Loucy (cell line): ENCODE measurements around the gene EFCAB3.

ENCODE experiments used
- H2AFZ ChIP-seq: fragments of 200-600 bp; sonication (generic); 2 replicates; pipeline ENCODE4 v1.6.0; 2016; ENCODE audit warnings: antibody characterized with exemption, mild to moderate bottlenecking, low read length, moderate library complexity
- H3F3A ChIP-seq: fragments of 200-600 bp; 2 replicates; pipeline ENCODE4 v1.6.0; 2016; ENCODE audit warnings: antibody characterized with exemption, low read depth, mild to moderate bottlenecking
- H3K27me3 ChIP-seq: fragments of 200-600 bp; sonication (generic); 2 replicates; pipeline ENCODE4 v1.6.1; 2014; ENCODE audit warnings: low read length, mild to moderate bottlenecking; ENCODE audit not compliant: insufficient read depth, poor library complexity, severe bottlenecking
- H3K36me3 ChIP-seq: fragments of 200-600 bp; sonication (generic); 2 replicates; pipeline ENCODE4 v1.6.1; 2016; ENCODE audit warnings: low read length; ENCODE audit not compliant: insufficient read depth
- H3K4me1 ChIP-seq: fragments of 200-600 bp; sonication (generic); 2 replicates; pipeline ENCODE4 v1.5.1; 2014; ENCODE audit warnings: low read length, mild to moderate bottlenecking; ENCODE audit not compliant: insufficient read depth, poor library complexity, severe bottlenecking
- H3K4me2 ChIP-seq: fragments of 200-600 bp; sonication (generic); 2 replicates; pipeline ENCODE4 v1.6.0; 2014; ENCODE audit warnings: antibody characterized with exemption, low read length, low read depth, mild to moderate bottlenecking; ENCODE audit not compliant: poor library complexity, severe bottlenecking
- H3K4me3 ChIP-seq: fragments of 200-600 bp; sonication (generic); 2 replicates; pipeline ENCODE4 v1.5.1; 2014; ENCODE audit warnings: low read length, mild to moderate bottlenecking, mixed read lengths; ENCODE audit not compliant: poor library complexity, severe bottlenecking
- H3K79me2 ChIP-seq: fragments of 200-600 bp; sonication (generic); 2 replicates; pipeline ENCODE4 v1.6.1; 2014; ENCODE audit warnings: low read length; ENCODE audit not compliant: insufficient read depth
- H3K9ac ChIP-seq: fragments of 200-600 bp; sonication (generic); 2 replicates; pipeline ENCODE4 v1.6.0; 2014; ENCODE audit warnings: mild to moderate bottlenecking, low read depth, low read length, moderate library complexity; ENCODE audit not compliant: poor library complexity, severe bottlenecking
- H3K9me2 ChIP-seq: fragments of 200-600 bp; sonication (generic); replicated peaks from 2 replicates; pipeline ENCODE4 v1.6.1; 2016; ENCODE audit warnings: low read depth, low read length, mixed read lengths
- H3K9me3 ChIP-seq: fragments of 200-600 bp; sonication (generic); 2 replicates; pipeline ENCODE4 v1.6.1; 2014; ENCODE audit warnings: mild to moderate bottlenecking, antibody characterized with exemption, low read length, low read depth; ENCODE audit not compliant: insufficient read depth
- H4K20me1 ChIP-seq: fragments of 200-600 bp; sonication (generic); 2 replicates; pipeline ENCODE4 v1.6.0; 2014; ENCODE audit warnings: antibody characterized with exemption, low read length, mild to moderate bottlenecking; ENCODE audit not compliant: insufficient read depth, poor library complexity, severe bottlenecking
- CTCF ChIP-seq: fragments of 200-600 bp; sonication (generic); conservative IDR thresholded peaks from 2 replicates; pipeline ENCODE4 v1.5.1; 2014; ENCODE audit warnings: mild to moderate bottlenecking, antibody characterized with exemption, low read length
- EZH2phosphoT487 ChIP-seq: fragments of 200-600 bp; IDR thresholded peaks from 2 replicates; pipeline ENCODE4 v1.6.1; 2018; ENCODE audit warnings: antibody characterized with exemption, mild to moderate bottlenecking, moderate library complexity, borderline replicate concordance

EFCAB3 gene

GRCh38 chr17:62380253-62380652 is at the start of gene EFCAB3:
Gene EFCAB3 (plus strand): TSS chr17:62380553. CDS start chr17:62382980, 2,427 bp downstream.
- Histone ChIP-seq H3K79me2 (no peaks in the 10 kb centered on the region), H4K20me1 (no peaks in the 10 kb centered on the region), H3K4me1 (no peaks in the 10 kb centered on the region), H2AFZ (no peak within 1 kb of the TSS), H3K9me2 (no peaks in the 10 kb centered on the region), H3K36me3 (no peaks in the 10 kb centered on the region), H3K9me3 (no peaks in the 10 kb centered on the region), H3K4me3 (no peak within 1 kb of the TSS), H3K4me2 (no peak within 1 kb of the TSS), H3F3A (no peaks in the 10 kb centered on the region), H3K9ac (no peak within 1 kb of the TSS), H3K27me3 (no peaks in the 10 kb centered on the region)
- no peak for TF ChIP-seq CTCF
- TF ChIP-seq EZH2phosphoT487: no peak

GRCh38 chr17:62336527-62336926 is 43.8 kb upstream of the EFCAB3 start:
- no peaks in the 10 kb centered on the region for H4K20me1 ChIP-seq
- H3K36me3 ChIP-seq: no peaks in the 10 kb centered on the region
- H3K9me2 ChIP-seq: no peaks in the 10 kb centered on the region
- no peak overlapping the region for H3K4me3 ChIP-seq
- H2AFZ ChIP-seq: no peak overlapping the region
- no peaks in the 10 kb centered on the region for H3K27me3 ChIP-seq
- no peaks in the 10 kb centered on the region for H3K4me1 ChIP-seq
- H3K9me3 ChIP-seq: peaks cover 5% of the 10 kb centered on the region; the same call in 1 of the 2 replicates
- no peak for TF ChIP-seq CTCF
- H3K79me2 ChIP-seq: no peaks in the 10 kb centered on the region
- no peaks in the 10 kb centered on the region for H3F3A ChIP-seq
- no peak overlapping the region for H3K4me2 ChIP-seq
- no peak overlapping the region for H3K9ac ChIP-seq

GRCh38 chr17:62343764-62344270 is 36.5 kb upstream of the EFCAB3 start:
- H3K4me2 ChIP-seq: no peak overlapping the region
- H3K4me3 ChIP-seq: no peak overlapping the region
- no peaks in the 10 kb centered on the region for H3K4me1 ChIP-seq
- H3K9me2 ChIP-seq: no peaks in the 10 kb centered on the region
- no peaks in the 10 kb centered on the region for H3K9me3 ChIP-seq
- H3K27me3 ChIP-seq: no peaks in the 10 kb centered on the region
- H3K9ac ChIP-seq: no peak overlapping the region
- no peak for TF ChIP-seq EZH2phosphoT487
- H3K36me3 ChIP-seq: no peaks in the 10 kb centered on the region
- no peaks in the 10 kb centered on the region for H3F3A ChIP-seq
- no peaks in the 10 kb centered on the region for H3K79me2 ChIP-seq
- no peak overlapping the region for H2AFZ ChIP-seq
- no peaks in the 10 kb centered on the region for H4K20me1 ChIP-seq

GRCh38 chr17:62351176-62351575 is 29.2 kb upstream of the EFCAB3 start:
- TF ChIP-seq EZH2phosphoT487: no peak
- no peak for TF ChIP-seq CTCF
- no peaks in the 10 kb centered on the region for H3K4me1 ChIP-seq
- no peaks in the 10 kb centered on the region for H4K20me1 ChIP-seq
- no peaks in the 10 kb centered on the region for H3K36me3 ChIP-seq
- no peak overlapping the region for H2AFZ ChIP-seq
- H3K9ac ChIP-seq: no peak overlapping the region
- H3K79me2 ChIP-seq: no peaks in the 10 kb centered on the region
- H3K9me2 ChIP-seq: no peaks in the 10 kb centered on the region
- no peak overlapping the region for H3K4me3 ChIP-seq
- no peaks in the 10 kb centered on the region for H3K27me3 ChIP-seq
- no peaks in the 10 kb centered on the region for H3F3A ChIP-seq
- H3K9me3 ChIP-seq: no peaks in the 10 kb centered on the region
- H3K4me2 ChIP-seq: no peak overlapping the region
